DND-41 (cell line): ENCODE data around the gene OR13J1.

Source experiments
- ATAC-seq: fragments of 200-7000 bp; cut with Tn5 transposase; 3 replicates; pipeline ENCODE4 v1.9.1; 2021; ENCODE audit warnings: low read depth; ENCODE audit not compliant: insufficient read depth
- DNase-seq: peaks from one replicate; pipeline ENCODE4 v3.0.0-alpha.2; 2020
- H2AFZ ChIP-seq: 2 replicates; pipeline ENCODE4 v1.6.0; 2012; ENCODE audit warnings: low read depth, low read length
- H3K27ac ChIP-seq: 2 replicates; pipeline ENCODE4 v1.5.1; 2012; ENCODE audit warnings: low read length, inconsistent platforms
- H3K27me3 ChIP-seq: fragments of 200-600 bp; sonication (generic); 2 replicates; pipeline ENCODE4 v1.6.0; 2012; ENCODE audit warnings: low read length, mild to moderate bottlenecking, inconsistent platforms; ENCODE audit not compliant: insufficient read depth, poor library complexity
- H3K36me3 ChIP-seq: 2 replicates; pipeline ENCODE4 v1.5.1; 2012; ENCODE audit warnings: low read length, inconsistent platforms; ENCODE audit not compliant: insufficient read depth
- H3K4me1 ChIP-seq: 2 replicates; pipeline ENCODE4 v1.5.1; 2012; ENCODE audit warnings: mild to moderate bottlenecking, low read length; ENCODE audit not compliant: insufficient read depth
- H3K4me2 ChIP-seq: 2 replicates; pipeline ENCODE4 v1.6.0; 2012; ENCODE audit warnings: mild to moderate bottlenecking, moderate library complexity, low read length, inconsistent platforms; ENCODE audit not compliant: insufficient read depth
- H3K4me3 ChIP-seq, 2 experiments: fragments of 200-600 bp in 1 of 2; shearing (Covaris generic) in 1 of 2; 2 replicates each; pipeline ENCODE4 v1.5.1; 2012 to 2016; ENCODE audit warnings: inconsistent platforms in 2 of 2, low read length in 2 of 2, mild to moderate bottlenecking in 2 of 2, low read depth in 1 of 2, moderate library complexity in 1 of 2
- H3K79me2 ChIP-seq: 2 replicates; pipeline ENCODE4 v1.6.0; 2012; ENCODE audit warnings: low read length, inconsistent platforms; ENCODE audit not compliant: insufficient read depth
- H3K9ac ChIP-seq: 2 replicates; pipeline ENCODE4 v1.6.0; 2012; ENCODE audit warnings: low read depth, mild to moderate bottlenecking, inconsistent platforms, low read length, moderate library complexity
- H3K9me3 ChIP-seq: 2 replicates; pipeline ENCODE4 v1.5.1; 2012; ENCODE audit warnings: low read length, moderate library complexity, mild to moderate bottlenecking, inconsistent platforms; ENCODE audit not compliant: insufficient read depth, severe bottlenecking
- H4K20me1 ChIP-seq: 2 replicates; pipeline ENCODE4 v1.6.0; 2012; ENCODE audit warnings: low read length; ENCODE audit not compliant: insufficient read depth
- EZH2 ChIP-seq: IDR thresholded peaks from 3 replicates; pipeline ENCODE4 v1.6.1; 2012; ENCODE audit warnings: borderline replicate concordance, low read depth, mild to moderate bottlenecking, moderate library complexity, low read length, inconsistent platforms; ENCODE audit not compliant: severe bottlenecking
- TF ChIP-seq, protein P1 (sequence below): IDR thresholded peaks from 2 replicates; pipeline ENCODE4 v1.5.1; 2012; ENCODE audit warnings: borderline replicate concordance, low read length, moderate library complexity, mild to moderate bottlenecking; ENCODE audit not compliant: poor library complexity, severe bottlenecking; ENCODE audit errors: extremely low read depth

The OR13J1 gene

DNA sequence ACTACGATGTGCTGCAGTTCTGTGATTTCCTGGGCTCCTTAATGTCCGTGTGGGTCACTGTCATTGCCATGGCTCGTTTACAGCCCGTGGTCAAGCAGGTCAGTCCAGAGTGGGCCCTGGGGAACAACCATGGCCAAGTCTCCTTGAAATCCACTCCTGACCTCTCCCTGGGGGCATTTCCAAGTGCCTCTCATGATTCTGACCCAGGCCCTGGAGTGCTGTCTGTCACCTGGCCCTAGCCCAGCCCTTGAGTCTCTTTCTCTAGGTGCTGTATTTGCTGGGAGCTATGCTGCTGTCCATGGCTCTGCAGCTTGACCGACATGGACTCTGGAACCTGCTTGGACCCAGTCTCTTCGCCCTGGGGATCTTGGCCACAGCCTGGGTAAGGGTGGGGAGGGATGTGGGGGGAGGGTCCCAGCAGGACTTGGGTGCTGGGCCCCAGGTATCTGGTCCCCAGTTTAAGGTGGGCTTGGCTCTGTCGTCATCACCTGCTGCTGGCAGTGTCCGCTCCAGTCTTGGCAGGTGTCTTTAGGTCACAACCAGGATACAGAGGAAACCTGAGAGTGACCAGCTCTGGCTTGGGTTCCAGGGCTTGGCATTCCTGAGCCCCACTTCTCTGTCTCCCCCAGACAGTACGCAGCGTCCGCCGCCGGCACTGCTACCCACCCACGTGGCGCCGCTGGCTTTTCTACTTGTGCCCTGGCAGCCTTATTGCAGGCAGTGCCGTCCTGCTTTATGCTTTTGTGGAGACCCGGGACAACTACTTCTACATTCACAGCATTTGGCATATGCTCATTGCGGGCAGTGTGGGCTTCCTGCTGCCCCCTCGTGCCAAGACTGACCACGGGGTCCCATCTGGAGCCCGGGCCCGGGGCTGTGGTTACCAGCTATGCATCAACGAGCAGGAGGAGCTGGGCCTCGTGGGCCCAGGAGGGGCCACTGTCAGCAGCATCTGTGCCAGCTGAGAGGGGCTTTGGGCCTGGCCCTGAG is 17.0 kb downstream of the OR13J1 start:
- Histone ChIP-seq H3K4me2 (no peak overlapping the region), H3K4me1 (no peaks in the 10 kb centered on the region), H4K20me1 (no peaks in the 10 kb centered on the region; the same call in 1 of the 2 replicates), H3K79me2 (no peaks in the 10 kb centered on the region), H3K27me3 (no peaks in the 10 kb centered on the region), H3K9me3 (no peaks in the 10 kb centered on the region), H2AFZ (no peak overlapping the region), H3K4me3 (no peak overlapping the region), H3K36me3 (no peaks in the 10 kb centered on the region), H3K9ac (no peak overlapping the region), H3K27ac (no peak overlapping the region)
- no peak for ATAC-seq
- TF ChIP-seq, protein P1, sequence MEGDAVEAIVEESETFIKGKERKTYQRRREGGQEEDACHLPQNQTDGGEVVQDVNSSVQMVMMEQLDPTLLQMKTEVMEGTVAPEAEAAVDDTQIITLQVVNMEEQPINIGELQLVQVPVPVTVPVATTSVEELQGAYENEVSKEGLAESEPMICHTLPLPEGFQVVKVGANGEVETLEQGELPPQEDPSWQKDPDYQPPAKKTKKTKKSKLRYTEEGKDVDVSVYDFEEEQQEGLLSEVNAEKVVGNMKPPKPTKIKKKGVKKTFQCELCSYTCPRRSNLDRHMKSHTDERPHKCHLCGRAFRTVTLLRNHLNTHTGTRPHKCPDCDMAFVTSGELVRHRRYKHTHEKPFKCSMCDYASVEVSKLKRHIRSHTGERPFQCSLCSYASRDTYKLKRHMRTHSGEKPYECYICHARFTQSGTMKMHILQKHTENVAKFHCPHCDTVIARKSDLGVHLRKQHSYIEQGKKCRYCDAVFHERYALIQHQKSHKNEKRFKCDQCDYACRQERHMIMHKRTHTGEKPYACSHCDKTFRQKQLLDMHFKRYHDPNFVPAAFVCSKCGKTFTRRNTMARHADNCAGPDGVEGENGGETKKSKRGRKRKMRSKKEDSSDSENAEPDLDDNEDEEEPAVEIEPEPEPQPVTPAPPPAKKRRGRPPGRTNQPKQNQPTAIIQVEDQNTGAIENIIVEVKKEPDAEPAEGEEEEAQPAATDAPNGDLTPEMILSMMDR, result no peak
- TF ChIP-seq EZH2, result no peak
- DNase-seq, result no peak

DNA sequence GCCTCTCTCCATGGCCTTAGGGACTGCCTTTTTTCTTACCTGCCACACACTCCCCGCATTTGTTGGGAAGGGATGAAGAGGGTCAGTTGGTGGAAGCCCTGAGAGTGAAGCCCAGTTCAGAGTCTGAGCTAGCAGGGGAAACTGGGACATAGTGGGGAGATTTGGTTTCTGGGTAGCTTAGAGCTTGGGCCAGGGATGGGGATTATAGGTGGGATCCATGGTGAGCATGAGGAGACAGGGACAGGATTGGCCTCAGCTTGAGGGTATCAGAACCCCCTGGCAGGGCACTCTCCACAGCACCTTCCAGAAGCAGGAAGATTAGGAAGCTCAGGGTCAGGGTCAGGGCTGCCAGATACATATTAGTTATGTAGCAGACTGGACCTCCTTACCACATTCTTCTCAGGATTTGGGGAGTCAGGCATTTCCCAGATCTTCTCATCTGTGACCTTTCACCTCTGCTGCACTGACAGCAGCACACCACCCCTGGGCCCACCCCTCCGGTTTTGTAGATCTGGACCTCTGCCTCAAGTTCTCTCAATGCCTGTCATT is 17.9 kb downstream of the OR13J1 start:
- Histone ChIP-seq H3K4me2 (no peak overlapping the region), H3K27ac (no peak overlapping the region), H3K4me1 (no peaks in the 10 kb centered on the region), H3K9me3 (no peaks in the 10 kb centered on the region), H3K9ac (no peak overlapping the region), H3K79me2 (no peaks in the 10 kb centered on the region), H2AFZ (no peak overlapping the region), H3K36me3 (peaks cover under 1% of the 10 kb centered on the region; the same call in 1 of the 2 replicates), H4K20me1 (no peaks in the 10 kb centered on the region; the same call in 1 of the 2 replicates), H3K4me3 (no peak overlapping the region), H3K27me3 (no peaks in the 10 kb centered on the region)
- DNase-seq, result no peak
- TF ChIP-seq, protein P1, result no peak
- TF ChIP-seq EZH2, result no peak
- no peak for ATAC-seq

DNA sequence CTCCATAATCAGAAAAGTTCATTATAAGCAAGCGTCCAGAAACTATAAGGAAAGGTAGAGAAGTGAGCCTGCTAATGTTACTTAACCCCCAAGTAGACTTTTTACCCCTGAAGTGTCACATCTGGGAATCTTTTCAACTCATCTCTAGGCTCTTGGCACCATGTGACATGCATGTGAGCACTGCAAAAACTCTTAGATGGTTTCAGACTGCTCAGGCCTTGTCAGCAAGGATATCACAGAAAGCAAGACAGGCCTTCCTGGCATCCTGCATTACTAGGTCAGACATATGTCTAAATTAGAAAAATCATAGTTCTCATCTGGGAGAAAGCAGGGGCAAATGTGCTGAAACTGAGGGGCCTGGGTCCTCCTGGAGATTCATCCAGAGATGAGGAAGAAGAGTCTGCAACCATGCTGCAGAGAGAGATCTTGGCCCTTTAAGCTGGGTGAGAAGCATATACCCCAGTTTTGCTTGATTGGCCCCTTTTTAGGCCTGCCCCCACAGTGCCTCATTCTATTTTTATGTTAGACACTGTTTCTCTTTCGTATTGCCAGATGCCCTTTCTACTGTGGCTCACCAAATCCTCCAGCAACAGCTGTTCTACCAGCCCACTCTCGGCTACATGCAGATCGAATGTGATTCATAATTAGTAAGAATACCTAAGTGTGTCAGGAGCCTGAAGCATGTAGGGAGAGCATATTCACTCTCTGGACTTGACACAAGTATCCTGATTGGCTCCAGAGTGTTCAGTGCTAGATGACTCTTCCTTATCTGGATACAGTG is 22.2 kb downstream of the OR13J1 start:
- Histone ChIP-seq H3K9me3 (no peaks in the 10 kb centered on the region), H3K27ac (no peak overlapping the region), H3K4me3 (no peak overlapping the region), H3K4me1 (no peaks in the 10 kb centered on the region), H3K79me2 (no peaks in the 10 kb centered on the region), H4K20me1 (no peaks in the 10 kb centered on the region), H3K9ac (no peak overlapping the region), H3K36me3 (peaks cover 11% of the 10 kb centered on the region), H3K27me3 (no peaks in the 10 kb centered on the region), H3K4me2 (no peak overlapping the region), H2AFZ (no peak overlapping the region)
- ATAC-seq, result no peak
- DNase-seq, result no peak
- no peak for TF ChIP-seq EZH2
- TF ChIP-seq, protein P1, result no peak
